Stimulated activated CD4-positive, alpha-beta T cell treated with anti-CD3 and anti-CD28 coated beads, Interleukin-4, amount 100 ng/mL, for 48 hours (primary cell): ENCODE results near the gene DKK1.

Experiments
- DNase-seq, 2 donors: peaks; one replicate each; pipeline ENCODE4 v3.0.0-alpha.2; 2020; ENCODE audit warnings: low read depth in 2 of 2

DKK1 gene

DNA sequence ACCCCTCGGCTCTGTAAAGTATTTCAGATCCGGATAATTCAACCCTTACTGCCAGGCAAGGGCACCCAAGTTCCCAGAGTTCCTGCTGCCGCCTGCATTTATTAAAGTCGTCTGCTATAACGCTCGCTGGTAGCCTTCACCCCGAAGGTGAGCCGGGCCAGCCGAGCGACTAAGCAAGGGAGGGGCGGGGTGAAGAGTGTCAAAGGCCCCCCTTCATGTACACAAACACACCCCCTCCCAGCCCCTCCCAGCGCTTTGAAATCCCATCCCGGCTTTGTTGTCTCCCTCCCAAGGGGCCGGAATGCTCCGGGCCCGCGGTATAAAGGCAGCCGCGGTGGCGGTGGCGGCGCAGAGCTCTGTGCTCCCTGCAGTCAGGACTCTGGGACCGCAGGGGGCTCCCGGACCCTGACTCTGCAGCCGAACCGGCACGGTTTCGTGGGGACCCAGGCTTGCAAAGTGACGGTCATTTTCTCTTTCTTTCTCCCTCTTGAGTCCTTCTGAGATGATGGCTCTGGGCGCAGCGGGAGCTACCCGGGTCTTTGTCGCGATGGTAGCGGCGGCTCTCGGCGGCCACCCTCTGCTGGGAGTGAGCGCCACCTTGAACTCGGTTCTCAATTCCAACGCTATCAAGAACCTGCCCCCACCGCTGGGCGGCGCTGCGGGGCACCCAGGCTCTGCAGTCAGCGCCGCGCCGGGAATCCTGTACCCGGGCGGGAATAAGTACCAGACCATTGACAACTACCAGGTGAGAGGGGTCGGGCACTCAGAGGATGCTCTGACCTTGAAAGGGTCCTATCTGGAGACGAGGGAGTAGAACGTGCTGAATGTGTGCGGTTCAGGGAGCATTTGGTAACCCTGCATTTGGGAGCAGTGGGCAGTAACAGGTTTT, at the start of gene DKK1:
Gene DKK1, plus strand, starts transcription at position 349 of the 889 bp plus-strand sequence. Its CDS starts 154 bp downstream, at position 503.
- peak in 1 of 2 donors; percentile 19 for DNase-seq

- DNase-seq: no peak
Measured at GRCh38 chr10:52265131-52265926, 48.8 kb upstream of the DKK1 start.

GRCh38 chr10:52266858-52267257, 47.2 kb upstream of the DKK1 start:
- no peak for DNase-seq

GRCh38 chr10:52268790-52269189, 45.3 kb upstream of the DKK1 start:
- no peak for DNase-seq

GRCh38 chr10:52269233-52269632, 44.8 kb upstream of the DKK1 start:
- DNase-seq: no peak

DNA sequence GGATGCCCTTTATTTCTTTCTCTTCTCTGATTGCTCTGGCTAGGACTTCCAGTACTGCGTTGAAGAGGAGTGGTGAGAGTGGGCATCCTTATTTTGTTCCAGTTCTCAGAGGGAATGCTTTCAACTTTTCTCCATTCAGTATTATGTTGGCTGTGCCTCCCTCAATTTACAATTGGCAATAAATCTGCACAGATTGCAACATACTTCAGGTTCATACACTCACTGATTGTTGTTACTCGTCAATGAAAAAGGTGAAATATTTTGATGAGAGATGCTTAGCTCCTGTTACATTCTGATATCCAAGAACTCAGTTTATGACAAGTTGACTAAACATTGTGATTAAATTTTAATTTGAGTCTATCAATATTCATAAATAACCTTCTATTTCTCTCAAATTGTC, 37.9 kb upstream of the DKK1 start:
- DNase-seq: no peak

- DNase-seq: no peak
Measured at GRCh38 chr10:52276986-52277385, 37.1 kb upstream of the DKK1 start.

GRCh38 chr10:52279546-52279945, 34.5 kb upstream of the DKK1 start:
- no peak for DNase-seq

GRCh38 chr10:52280051-52280450, 34.0 kb upstream of the DKK1 start:
- DNase-seq: no peak

DNA sequence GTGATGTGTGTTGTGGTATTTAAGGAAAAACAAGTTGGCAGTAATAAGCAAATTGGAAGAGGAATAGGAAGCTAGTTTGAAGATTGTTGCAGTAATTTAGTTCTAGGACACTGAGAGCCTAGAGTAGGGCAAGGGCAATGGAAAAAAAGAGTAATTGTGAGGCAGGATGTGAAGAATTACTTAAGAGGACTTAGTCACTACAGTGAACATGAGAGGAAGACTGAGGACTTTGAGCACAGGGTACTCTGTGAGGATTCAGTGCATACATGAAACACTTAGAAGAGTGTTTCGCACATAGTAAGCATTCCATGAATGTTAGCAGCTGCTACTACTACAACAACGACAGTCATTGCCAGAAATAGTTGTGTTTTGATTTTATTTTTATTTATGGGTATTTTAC, 30.9 kb upstream of the DKK1 start:
- no peak for DNase-seq

DNA sequence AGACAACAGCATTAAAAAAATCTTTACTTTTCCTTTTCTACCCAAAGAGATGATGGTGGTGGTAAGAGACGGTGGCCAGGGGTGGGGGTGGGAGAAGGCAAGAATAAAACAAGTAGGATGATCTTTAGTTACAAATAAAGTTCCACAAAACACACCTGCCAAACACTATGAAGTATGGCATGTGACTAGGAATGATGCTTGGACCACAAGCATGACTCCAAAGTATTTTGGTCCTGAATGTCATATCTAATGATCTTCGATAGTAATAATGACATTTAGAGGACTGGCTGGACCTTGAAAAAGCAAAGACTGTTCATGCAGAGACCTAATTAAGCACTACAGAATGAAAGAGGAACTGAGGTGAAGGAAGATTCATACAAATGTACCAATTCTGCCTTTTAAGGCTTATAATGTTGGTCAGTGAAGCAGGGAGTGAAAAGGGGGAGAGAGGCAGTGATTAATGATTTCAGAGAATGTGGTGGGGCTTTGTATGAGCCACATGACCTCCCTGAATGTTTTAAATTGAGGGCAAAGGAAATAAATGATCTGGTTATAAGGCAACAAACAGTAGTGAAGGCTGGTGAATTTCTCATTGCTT, 29.6 kb upstream of the DKK1 start:
- DNase-seq: no peak

GRCh38 chr10:52287866-52288265, 26.2 kb upstream of the DKK1 start:
- DNase-seq: no peak

- DNase-seq: no peak
Measured at GRCh38 chr10:52297747-52298146, 16.3 kb upstream of the DKK1 start.

DNA sequence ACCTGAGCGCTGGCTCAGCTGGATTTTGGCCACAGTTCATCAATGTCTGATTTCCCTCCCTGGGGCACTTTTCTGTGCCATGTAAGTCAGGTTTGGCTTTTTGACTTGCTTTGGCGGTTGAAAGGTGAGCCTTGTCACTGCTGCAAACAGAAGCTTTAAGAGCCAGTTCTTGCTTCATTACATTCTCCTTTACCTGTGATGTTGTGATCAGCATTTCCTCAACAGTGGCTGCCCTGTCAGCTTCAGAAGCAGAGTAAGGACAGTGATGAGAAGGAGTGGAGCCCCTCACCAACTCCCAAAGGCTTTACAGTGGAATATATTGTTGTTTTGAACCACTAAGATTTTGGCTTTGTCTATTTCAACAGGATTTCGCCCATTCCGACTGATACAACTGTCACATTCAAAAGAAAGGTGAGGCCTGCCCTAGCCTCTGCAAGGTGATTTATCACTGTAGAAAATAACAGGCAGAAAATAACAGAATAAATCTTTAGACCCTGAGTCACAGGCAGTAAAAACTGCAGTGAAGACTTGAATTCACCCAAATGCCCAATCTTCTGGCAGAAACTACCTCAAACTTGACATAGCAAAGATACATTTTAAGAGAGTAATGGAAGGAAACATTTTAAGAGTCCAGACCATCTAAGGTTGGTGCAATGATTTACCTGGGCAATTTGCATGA, 13.3 kb upstream of the DKK1 start:
- DNase-seq: no peak

- DNase-seq: peak in 1 of 2 donors; percentile 10
Measured at GRCh38 chr10:52308251-52309031, 5.6 kb upstream of the DKK1 start.

GRCh38 chr10:52312942-52313255, 1.2 kb upstream of the DKK1 start:
- DNase-seq: no peak

DNA sequence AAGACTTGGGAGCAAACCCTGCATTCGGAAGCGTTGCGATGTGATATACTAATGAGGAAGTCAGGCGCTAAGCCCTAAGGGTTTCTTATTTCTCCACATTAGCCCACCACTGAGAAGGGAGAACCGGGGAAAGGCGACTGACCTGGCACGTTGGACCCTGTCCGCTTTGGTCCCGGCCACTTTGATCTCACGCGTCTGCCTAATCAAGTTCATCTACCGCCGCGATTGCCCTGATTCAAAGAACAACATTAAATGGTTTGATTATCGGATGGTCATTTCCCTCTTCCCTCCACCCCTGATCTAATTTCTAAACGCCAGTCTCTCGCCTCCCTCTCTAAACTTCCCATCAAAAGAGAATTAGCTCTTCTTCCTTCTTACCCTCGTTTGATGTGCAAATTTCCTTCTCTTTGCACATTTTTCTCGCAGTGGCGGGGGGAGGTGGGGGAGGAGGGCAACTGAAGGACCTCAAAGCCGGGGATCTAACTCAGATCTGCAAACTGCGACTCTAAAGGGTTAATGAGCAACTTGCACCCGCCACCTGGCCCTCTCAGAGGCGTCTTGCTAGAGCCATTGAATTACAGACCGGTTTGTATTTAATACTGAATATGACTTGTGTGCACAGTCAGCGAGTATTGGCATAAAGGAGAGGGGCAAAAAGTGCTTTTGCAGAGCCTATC, 687 bp upstream of the DKK1 start:
- DNase-seq: no peak

- no peak for DNase-seq
Measured at GRCh38 chr10:52314822-52315552, 906 bp downstream of the DKK1 start.

DNA sequence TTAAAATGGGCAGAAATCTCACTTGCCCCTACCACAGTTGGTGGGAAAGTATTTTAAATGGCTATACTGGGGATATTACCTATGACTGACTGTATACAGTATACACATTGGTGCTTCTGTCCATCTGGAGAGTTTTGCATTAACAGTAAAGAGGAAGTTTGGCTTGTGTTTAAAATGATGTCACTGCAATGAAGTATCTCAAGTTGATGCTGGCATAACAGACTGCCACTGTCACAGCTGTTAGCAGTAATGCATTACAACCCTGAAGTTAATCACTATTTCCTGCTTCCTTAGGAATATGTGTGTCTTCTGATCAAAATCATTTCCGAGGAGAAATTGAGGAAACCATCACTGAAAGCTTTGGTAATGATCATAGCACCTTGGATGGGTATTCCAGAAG, 1.9 kb downstream of the DKK1 start:
- no peak for DNase-seq

DNA sequence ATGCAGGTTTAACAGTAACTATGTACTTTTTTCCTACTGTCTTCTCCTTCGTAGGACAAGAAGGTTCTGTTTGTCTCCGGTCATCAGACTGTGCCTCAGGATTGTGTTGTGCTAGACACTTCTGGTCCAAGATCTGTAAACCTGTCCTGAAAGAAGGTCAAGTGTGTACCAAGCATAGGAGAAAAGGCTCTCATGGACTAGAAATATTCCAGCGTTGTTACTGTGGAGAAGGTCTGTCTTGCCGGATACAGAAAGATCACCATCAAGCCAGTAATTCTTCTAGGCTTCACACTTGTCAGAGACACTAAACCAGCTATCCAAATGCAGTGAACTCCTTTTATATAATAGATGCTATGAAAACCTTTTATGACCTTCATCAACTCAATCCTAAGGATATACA, 2.4 kb downstream of the DKK1 start:
- DNase-seq: no peak
